ENCODE measurements around the gene LCNL1.

LCNL1 gene

GRCh38 chr9:136982232-136983051 is at the start of gene LCNL1:
LCNL1 (plus strand) TSS chr9:136982993; CDS start chr9:136983587, 594 bp downstream.
- DNase-seq: no peak

GRCh38 chr9:136934277-136934676 is 48.5 kb upstream of the LCNL1 start:
- no peak for DNase-seq

GRCh38 chr9:136935651-136936050 is 47.1 kb upstream of the LCNL1 start:
- no peak for DNase-seq

GRCh38 chr9:136936645-136937170 is 46.1 kb upstream of the LCNL1 start:
- no peak for DNase-seq

- DNase-seq: no peak
Measured at GRCh38 chr9:136937186-136938001, 45.4 kb upstream of the LCNL1 start.

- no peak for DNase-seq
Measured at GRCh38 chr9:136939431-136939995, 43.3 kb upstream of the LCNL1 start.

GRCh38 chr9:136939996-136940525 is 42.7 kb upstream of the LCNL1 start:
- peak; percentile 46 for DNase-seq

- no peak for DNase-seq
Measured at GRCh38 chr9:136940526-136941230, 42.1 kb upstream of the LCNL1 start.

GRCh38 chr9:136941231-136942111 is 41.3 kb upstream of the LCNL1 start:
- DNase-seq: no peak

GRCh38 chr9:136942112-136942880 is 40.5 kb upstream of the LCNL1 start:
- DNase-seq: peak; percentile 40

GRCh38 chr9:136942881-136943230 is 39.9 kb upstream of the LCNL1 start:
- no peak for DNase-seq

GRCh38 chr9:136943291-136944211 is 39.2 kb upstream of the LCNL1 start:
- DNase-seq: peak; percentile 80

- DNase-seq: peak; percentile 89
Measured at GRCh38 chr9:136944212-136944518, 38.6 kb upstream of the LCNL1 start.

- DNase-seq: peak; percentile 98
Measured at GRCh38 chr9:136944519-136945332, 38.1 kb upstream of the LCNL1 start, which contains the start of the genes C8G and FBXW5. C8G (plus strand) TSS chr9:136945243; CDS start chr9:136945321, 78 bp downstream. FBXW5 (minus strand) TSS chr9:136944738; CDS start chr9:136944083, 655 bp downstream.

GRCh38 chr9:136945333-136946227 is 37.2 kb upstream of the LCNL1 start:
- DNase-seq: no peak

GRCh38 chr9:136946228-136947027 is 36.4 kb upstream of the LCNL1 start:
- no peak for DNase-seq
